KBM-7 (cell line): ENCODE results near the gene PPP1CA.

Experiments
- DNase-seq: peaks from one replicate; pipeline ENCODE4 v3.0.0-alpha.2; 2015
- in situ Hi-C: fragments of 300-500 bp; cut with MboI; formaldehyde crosslinking; loops from 2 replicates; pipeline ENCODE4 v1.14.3; 2020; ENCODE audit warnings: low sequenced_read_pairs, low pct_unique_long_range_greater_than_20kb, mixed read lengths

PPP1CA gene

DNA sequence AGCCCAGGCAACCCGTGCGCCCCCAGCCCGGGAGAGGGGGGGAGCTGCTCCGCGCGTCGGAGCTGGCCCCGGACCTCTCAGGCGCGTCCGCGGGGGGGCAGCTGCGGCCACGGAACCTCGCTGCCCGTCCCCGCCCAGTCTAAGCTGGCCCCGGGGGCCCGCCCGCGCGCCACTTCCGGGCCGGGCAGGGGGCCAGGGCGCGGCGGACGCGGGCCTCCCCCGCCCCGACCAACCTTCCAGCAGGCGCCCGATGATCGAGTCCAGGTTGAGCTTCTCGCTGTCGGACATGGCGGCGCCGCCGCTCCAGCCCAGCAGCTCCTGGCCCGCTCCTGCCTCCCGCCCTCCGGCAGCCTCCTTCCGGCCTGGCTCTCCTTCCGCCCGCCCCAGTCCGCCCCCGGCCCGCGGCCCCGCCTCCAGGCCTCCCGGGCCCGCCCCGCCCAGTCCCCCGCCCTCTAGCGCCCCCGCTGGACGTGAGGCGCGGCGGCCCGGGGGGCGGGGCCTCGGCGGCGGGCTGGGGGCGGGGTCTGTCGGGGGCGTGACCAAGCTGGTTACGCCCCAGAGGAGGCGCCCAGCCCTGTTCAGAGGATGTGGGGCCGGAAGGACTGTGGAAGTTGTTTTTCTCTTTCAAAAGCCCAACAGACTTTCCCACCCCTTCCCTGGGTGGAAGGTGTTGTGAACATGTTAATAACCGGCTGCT lies at the start of gene PPP1CA:
TSS of gene PPP1CA (minus strand) at position 364 of the 697 bp plus-strand sequence. CDS start at position 288, 76 bp downstream.
- in situ Hi-C loops, result no loop called here
- DNase-seq, result peak; percentile 83

DNA sequence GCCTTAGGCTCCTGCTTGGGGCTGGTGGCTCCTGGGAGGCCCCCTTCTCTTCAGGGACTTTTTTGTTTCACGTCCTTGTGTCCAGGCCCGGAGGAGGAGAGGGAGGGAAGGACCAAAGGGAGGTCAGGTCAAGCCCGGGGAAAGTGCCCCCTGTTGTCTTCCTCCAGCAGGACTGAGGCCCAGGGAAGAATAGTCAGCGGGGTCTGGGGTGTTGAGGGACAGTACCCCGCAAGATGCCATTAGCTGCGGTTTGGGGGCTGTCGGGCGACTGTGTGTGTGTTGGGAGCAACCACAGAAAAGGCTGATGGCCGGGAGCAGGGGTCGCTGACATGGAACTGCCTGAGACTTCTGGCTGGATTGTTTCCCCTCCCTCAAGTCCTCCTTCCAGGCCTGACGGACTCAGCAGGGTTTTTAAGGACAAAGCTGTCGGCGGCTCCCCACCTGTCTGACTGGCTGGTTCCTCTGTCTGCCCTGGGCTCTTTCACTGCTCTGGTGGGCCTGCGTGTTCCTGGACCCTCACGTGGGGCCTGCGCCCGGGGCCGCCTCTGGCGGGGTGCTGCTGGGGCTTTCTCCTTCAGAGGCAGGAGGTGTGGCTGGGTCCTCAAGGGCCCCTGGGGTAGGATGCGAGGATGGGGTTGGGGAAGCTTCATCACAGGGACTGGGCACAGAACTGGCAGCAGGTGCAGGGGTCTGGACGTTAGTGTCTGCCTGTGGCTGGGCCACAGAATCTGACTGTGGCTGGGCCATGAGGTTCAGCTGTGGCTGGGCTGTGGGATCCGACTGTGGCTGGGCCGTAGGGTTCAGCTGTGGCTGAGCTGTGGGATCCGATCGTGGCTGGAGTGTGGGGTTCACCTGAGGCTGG lies 49.4 kb upstream of the PPP1CA start:
- no peak for DNase-seq
- in situ Hi-C loops, result no loop called here

DNA sequence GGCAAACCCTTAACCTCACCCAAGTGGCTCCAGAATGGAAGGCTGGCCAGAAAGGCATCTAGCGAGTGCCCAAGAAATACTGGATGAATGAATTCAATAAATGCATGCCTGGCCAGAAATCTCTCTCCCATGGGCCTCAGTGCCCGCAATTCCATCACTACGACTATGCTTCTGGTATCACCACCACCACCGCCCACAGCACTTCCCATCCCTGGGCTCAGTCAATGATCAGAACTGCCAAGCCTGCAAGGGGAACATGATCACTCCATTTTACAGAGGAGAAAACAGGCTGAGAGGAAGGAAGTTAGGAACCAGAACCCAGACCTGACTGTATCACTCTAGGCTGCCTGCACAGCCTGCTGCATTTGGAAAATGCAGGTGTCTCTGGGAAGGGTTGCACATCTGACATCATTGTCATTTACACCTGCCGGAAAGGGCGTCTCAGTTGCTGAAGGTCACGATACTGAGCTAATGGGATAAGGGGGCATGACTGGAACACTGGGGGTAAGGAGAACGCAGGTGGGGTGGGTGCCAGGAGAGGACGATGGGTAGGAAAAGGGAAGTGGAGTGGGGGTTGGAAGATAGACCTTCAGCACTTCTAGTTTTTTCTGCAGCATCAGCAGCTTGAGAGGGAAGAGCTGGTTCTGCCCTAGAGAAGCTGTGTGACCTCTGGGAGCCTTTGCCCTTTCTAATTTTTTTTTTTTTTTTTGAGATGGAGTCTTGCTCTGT lies 47.6 kb upstream of the PPP1CA start:
- in situ Hi-C loops, result no loop called here
- peak; percentile 59 for DNase-seq

DNA sequence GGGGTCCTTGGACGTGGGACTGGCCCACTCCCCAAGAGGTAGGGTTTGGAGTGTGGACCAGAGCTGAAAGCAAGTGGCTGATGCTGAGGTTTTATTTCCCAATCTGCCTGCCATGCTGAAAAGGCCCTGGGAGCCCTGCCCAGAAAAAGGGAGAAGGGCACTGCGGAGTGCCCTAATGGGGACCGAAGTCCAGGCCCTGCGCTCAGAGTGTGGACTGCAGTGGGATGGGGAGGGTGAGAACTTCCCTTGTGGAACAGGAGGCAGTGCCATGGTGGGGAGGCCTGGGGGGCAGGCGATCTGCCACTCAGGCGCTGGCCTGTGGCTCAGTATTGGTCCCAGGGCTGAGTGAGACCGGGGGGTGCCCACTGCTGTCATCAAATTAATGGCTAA lies 46.6 kb upstream of the PPP1CA start:
- DNase-seq, result no peak
- in situ Hi-C loops, result no loop called here

DNA sequence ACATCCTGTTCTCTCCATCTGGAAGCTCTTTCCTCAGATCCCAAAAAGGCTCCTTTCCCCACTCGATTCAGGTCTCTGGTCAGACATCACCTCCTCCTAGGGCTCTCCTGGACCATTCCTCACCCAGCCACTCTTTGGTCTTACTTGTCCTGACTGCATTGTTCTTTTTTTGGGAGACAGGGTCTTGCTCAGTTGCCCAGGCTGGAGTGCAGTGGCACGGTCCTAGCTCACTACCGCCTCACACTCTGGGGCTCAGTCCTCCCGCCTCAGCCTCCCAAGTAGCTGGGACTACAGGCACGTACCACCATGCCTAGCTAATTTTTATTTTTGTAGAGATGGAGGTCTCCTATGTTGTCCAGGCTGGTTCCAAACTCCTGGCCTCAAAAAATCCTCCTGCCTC lies 43.9 kb upstream of the PPP1CA start:
- DNase-seq, result no peak
- in situ Hi-C loops, result no loop called here

DNA sequence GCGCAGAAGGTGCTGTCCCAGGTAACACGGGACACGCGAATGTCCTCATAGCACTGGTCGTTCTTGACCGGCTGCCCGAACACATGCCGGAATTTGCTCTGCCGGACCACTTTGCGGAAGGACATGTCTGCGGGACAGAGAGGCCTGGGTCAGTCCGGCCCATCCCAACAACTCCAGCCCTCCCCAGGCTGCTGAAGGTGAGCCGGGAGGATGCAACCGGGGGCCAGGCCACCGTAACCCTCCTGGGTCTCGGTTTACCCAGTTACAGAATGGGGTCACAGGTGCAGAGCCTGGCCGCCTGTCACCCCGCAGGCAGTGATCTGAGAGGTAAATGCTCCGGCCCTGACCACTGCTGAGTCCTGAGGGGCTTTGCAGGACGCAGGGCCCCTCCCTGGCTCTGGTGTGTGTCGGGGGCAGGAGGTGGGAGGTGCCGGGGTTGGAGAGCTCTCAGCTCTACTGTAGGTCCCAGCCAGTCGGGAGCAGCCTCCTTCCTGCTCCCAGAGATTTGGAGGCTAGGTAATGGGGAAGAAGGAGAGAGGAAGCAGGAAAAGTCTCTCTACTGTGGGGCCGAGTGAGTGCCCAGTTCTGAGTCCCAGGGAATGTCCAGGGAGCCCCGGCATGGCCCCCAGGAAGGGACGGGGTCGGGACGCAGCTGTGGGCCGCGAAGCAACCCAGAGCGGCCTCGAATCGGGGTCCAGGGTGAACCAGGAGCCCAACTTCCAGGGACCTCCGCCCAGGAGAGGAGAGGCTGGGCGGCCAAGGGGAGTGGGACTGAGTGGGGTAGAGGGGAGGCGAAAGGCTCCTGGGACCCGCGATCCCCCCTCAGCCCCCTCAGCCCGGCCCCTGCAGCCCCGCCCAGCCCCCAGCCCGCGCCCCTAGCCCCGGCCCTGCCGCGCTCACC lies 41.1 kb upstream of the PPP1CA start:
- in situ Hi-C loops, result no loop called here
- DNase-seq, result no peak

DNA sequence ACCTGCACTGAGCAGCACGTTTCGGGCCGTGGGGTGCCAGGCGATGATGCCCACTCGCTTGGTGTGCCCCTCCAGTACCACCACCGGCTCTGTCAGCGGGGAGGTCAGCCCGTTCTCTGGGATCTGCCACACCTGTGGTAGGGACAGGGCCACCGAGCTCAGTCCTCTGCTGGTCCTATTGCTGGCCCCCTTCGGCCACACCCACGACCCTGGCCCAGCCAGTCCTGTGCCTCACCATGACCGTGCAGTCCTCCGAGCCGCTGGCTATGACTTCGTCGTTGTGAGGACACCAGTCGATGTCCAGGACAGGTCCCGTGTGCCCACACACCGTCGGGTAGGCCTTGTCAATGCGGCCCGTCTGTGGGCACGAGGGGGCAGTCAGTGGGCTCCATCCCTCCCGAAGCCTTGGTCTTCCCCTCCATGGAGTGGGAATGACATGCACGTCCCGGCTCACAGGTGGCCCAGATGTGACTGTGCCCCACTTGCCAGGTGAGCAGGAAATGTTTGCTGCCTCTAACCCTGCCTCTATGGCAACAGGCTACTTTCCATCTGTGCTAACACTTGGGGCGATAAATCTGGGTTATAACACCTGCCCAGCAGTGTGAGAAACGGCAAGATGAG lies 40.2 kb upstream of the PPP1CA start:
- in situ Hi-C loops, result no loop called here
- no peak for DNase-seq

DNA sequence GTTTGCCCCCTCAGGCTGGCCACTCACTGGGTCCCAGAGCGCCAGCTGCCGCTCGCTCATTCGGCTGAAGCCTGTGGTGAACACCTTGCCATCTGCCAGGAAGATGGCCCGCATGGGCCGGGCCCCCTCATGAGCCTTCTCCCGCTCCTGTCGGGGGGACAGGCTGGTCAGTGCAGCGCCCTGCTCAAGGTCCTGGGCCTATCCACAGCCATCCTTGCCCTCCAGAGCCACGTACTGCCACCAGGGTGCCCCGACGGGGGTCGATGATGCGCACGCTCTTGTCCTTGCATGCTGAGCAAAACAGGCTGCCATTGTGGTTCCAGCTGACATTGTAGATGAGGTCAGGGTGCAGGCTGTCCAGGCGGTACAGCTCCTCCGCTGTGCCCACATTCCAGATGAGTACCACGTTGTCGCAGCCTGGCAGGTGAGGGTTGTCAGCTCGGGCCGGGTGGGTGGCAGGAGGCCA lies 39.5 kb upstream of the PPP1CA start:
- in situ Hi-C loops, result no loop called here
- DNase-seq, result no peak

DNA sequence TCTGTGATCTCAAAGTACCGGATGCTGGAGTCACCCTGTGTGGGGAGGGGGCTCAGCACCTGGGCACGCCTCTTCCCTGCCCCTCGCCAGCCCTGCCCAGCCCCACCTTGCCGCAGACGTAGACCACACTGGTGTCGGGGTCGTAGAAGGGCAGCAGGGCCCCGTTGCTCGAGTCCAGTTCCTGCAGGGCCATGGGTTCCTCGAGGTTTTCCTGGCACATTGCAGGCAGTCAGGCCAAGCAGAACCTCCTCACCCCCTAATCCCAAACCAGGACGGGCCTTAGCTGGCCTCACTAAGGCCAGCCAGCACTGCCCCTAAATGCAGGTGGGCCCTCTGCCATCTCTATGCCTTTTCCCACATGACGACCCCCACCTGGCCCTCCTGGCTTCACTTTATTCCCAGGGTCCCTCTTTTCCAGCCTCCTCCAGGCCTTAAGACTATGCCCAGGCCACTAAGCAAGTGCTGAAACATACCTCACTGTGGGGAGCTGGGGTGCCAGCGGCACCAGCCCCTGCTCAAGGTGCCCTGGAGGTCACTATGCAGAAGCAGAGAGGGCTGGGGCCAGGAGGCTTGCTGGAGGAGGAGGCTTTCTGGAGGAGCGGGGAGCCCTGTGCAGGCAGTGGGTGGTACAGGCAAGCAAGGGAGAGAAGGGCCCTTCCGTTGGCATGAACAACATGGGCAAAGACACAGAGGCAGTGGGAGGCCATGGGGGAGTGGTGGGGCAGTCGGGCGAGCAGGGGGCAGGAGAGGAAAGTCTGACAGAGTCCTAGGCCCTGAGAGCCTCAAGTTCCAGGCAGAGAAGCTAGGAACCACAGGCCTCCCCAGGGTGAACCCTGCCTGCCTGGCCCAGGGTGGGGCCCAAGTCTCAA lies 38.8 kb upstream of the PPP1CA start:
- DNase-seq, result no peak
- in situ Hi-C loops, result no loop called here

DNA sequence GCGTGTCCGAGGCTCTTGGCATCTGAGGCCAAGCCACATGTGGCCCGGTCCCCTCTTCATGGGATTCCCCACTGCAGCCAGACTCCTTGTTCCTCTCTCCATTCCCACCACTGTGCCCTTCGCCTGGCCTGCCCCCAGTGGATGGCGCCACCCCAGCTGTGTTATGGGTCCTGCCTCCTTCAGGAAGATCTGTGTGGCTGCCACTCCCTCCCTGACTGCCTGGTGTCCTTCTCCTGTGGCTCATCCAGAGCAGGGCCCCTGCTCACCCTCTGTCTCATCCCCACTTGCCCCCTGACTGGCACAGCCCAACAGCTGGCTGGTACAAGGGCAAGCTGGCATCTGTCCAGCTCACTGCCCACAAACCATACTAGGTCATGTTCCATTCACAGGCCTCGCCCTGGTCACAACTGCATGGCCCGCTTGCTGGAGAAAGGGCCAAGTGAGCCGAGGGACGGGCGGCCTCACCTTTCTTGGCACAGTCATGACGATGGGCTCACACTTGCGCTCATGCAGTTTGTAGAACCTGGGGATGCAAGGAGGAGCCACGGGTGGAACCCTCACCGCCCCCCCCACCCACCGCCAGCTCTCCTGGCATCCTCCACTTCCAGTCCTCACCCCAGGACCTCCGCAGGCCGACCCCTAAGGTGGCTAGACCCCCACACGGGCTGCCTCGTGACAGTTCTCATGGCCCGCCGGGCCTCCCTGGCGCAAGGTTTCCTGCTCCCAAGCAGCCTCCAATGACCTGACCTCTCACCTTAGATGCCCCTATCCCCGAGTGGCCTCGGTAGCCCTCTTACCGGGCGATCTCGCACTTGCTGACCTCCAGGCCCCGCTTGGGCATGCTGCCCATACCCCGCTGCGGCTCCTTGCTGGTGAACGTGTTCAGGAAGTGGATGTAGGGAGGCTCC lies 37.9 kb upstream of the PPP1CA start:
- in situ Hi-C loops, result no loop called here
- peak; percentile 71 for DNase-seq

DNA sequence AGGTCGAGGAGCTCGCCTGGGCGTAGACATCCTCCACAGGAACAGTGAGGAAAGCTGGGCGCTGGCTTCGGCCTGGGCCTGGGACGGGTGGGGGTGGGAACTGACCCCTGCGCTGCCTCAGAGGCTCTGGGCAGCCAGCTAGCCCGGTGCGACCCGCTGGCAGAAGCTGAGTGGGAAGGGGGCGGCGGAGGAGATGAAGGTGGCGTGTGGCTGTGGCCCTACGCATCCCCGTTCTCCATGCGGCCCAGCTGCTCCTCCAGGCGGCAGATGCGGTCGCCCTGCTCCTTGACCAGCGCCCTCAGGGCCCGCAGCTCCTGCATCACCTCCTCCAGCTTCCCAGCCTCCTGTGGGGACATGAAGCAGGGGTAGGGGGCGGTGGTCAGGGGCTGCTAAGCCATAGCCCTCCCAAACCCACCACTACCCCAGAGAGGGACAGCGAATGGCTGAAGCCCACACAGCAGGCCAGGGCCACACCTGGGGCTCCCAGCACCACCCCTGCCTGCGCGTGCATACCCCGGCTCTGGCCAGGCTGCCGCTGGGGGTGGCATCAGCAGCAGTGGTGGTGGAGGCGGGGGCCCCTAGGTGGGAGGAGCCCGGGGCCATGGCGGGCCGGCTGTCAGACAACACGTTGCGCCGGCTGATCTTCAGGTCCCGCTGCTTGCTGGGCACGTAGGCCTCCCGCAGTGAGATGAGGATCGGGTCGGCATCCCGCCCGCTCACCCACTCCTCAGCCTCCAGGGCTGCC lies 36.7 kb upstream of the PPP1CA start:
- DNase-seq, result no peak
- in situ Hi-C loops, result no loop called here

DNA sequence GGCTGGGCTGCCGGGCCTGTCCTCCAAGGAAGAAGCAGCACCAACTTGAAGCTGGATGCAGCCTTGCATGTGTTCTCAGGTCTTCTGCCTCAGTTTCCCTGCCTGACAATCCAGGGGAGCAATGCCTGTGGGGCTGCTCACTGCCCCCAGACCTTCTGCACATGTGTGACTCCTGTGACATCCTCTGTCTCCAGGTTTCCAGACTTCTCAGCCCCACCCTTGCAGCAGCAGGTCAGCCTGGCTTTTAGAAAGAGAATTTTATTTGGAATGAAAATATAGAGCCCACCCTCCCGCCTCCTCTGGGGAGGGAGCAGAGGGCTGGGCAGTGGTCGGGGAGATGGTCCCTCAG lies 36.1 kb upstream of the PPP1CA start:
- no peak for DNase-seq
- in situ Hi-C loops, result no loop called here

DNA sequence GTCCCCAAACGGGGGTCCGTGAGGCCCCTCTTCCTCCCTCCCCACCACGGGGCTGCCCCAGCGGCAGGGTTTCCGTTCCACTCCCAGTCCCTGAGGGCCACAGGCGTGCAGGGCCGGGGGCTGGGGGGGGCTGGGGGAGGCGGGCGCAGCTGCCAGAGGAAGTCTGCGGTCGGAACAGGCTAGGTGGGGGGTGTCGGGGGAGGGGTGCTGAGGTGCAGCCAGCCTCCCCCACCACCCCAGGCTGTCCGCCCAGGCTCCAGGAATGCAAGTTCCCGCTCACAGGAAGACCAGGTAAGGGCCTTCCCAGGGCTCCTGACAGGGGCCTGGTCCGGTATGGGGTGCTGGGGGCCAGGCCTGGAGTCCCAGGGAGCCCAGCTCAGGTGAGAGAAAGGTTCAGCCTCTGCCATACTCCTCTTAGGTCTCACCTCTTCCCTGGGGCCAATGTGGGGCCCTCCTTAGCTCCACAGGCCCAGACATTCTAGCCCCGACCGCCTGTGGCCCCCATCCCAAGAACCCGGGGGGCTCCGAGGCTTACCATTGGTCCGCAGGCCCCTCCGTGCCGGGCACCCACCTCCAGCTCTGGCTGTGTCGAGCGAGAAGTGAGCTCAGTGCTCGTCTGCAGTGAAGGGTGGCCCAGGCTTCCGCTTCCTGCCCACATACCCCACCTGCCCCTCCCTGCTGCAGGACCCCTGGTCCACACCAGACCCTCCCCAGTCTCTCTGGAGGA lies 35.6 kb upstream of the PPP1CA start, which contains the start of gene PTPRCAP:
TSS of gene PTPRCAP (minus strand) at position 601 of the 727 bp plus-strand sequence. CDS start at position 538, 63 bp downstream.
- in situ Hi-C loops, result no loop called here
- DNase-seq, result peak; percentile 76

DNA sequence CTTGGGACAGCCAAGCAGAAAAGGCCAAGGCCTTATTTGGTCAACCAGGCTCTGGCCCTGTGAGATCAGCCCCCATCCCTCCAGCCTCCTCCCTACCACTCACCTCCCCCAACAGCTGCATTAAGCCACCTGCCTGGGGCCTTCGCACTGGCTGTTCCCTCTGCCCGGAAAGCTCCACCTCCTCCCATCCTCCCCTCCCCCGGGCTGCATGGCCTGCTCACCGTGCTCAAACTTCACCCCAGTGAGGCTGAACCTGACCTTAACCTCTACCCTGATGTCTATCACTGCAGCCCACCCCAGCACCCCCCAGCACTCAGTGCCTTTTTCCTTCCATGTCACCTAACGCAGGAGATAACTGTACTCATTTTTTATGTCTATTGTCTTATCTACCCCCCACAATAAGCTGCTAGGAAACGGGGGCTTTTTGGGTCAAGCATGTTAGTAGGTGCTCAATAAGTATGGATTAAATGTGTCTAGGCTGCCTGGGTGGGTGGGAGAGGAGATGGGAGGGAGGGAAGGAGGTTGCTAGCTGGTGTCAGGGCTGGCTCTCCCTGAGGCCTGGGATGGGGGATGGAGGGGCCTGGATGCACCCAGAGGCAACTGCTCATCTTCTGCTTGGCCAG lies 34.9 kb upstream of the PPP1CA start:
- peak; percentile 72 for DNase-seq
- in situ Hi-C loops, result no loop called here
